Fibroblast of the aortic adventitia (primary cell): ENCODE results near the gene ABHD4. TPM values are rescaled to one million over a fixed set of nuclear protein-coding genes. Genes with fewer than 3 reads are reported as not detected.
"Not testable (repeated sequence)": the region's sequence is repeated elsewhere in the genome, so short reads cannot be mapped to it uniquely, and the experiment has no call there.

ENCODE experiments used
- DNase-seq: peaks from one replicate; pipeline ENCODE4 v3.0.0-alpha.2; 2010; ENCODE audit warnings: low read depth
- H3K4me3 ChIP-seq: 2 replicates; pipeline ENCODE4 v1.5.1; 2011; ENCODE audit warnings: low read depth, mild to moderate bottlenecking, control low read depth, low read length, moderate library complexity
- CTCF ChIP-seq: IDR thresholded peaks from 2 replicates; pipeline ENCODE4 v1.5.1; 2011; ENCODE audit warnings: mild to moderate bottlenecking, low read length, control low read depth, inconsistent platforms; ENCODE audit not compliant: insufficient read depth
- total RNA-seq: library from RNA; depleted of rRNA; stranded (reverse); fragments of >200 nt; gene quantifications from 2 replicates; pipeline ENCODE4 v1.2.3, GENCODE V29; 2012; ENCODE audit warnings: low replicate concordance

Gene ABHD4
- total RNA-seq, 1 donor, result 24.3 TPM

DNA sequence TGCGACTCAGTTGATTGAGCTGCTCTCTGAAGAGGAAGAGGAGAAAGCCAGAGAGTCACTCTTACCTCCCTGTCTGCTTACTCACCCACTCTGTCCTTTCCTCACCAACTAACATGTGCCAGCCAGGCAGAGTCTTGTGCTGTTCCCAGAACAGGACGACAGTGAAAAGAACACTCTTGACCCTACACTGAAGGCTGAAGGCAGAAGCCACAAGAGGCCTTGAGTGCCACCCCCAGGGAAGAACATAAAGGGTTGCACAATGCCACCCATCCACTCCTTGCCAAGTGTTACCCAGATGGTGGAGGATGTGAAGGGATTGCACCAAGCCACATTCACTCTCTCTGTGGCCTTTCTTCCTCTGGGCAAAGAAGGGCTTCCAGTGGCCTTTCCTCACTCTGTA is 12.8 kb downstream of the ABHD4 start:
- no peak for TF ChIP-seq CTCF
- DNase-seq, result no peak

DNA sequence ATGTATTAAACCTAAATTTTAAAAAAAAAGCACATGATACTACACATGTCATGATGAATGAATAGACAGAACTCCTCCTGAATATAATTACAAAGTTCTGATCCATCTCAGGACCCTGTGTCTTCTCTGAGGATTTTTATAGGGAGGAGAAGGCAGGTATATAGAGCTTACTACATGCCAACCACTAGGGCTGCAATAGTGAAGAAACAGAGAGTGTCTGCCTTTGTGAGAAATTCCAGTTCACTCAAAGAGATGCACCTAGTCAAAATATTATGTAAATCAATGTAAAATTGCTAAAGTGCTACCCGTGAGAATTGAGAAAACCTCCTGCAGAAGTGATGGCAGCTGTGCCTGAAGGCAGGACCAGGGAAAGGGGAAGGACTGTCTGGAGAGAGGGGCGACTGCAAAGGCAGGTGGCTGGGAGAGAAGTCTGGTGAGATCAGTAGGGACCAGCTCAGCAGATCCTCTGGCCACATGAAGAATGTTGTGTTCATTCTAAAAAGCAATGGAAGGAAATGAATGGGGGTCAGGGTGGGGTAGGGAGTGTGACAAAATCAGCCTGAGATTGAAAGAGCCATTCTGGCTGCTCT is 15.1 kb downstream of the ABHD4 start:
- peak; percentile 25 for DNase-seq
- TF ChIP-seq CTCF, result peak; percentile 38
- no peak overlapping the region for H3K4me3 ChIP-seq

More for the DNA sequence above, 12.8 kb downstream of the ABHD4 start:
- no peak overlapping the region for H3K4me3 ChIP-seq

- TF ChIP-seq CTCF, result no peak
- no peak for DNase-seq
- no peak overlapping the region for H3K4me3 ChIP-seq
These were observed 15.7 kb downstream of the ABHD4 start for GRCh38 chr14:22613736-22614239.

DNA sequence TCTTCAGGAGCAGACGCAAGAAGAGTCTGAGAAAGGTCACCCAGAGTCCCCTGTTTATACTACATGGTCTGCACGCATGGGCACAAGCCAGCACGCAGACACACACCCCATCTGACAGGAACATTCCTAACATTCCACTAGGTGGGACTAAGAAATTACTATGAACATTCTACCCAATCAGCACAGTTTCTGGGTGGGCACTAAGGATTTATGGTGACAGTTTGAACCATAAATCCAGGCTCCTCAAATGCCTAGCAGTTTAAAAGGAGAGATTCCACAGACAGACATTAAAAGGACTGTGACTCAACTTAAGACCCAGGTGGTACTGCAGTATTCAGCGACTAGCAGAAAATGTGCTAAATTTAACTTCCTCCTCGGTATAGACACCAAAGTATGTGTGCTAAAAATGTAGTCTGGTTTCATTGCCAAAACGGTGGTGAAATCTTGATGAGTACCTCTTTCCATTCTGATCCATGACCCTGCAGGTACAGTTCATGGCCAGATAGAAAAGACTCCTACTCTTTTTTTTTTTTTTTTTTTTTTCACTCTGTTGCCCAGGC is 16.2 kb downstream of the ABHD4 start:
- peak; percentile 94 for DNase-seq
- no peak for TF ChIP-seq CTCF

DNA sequence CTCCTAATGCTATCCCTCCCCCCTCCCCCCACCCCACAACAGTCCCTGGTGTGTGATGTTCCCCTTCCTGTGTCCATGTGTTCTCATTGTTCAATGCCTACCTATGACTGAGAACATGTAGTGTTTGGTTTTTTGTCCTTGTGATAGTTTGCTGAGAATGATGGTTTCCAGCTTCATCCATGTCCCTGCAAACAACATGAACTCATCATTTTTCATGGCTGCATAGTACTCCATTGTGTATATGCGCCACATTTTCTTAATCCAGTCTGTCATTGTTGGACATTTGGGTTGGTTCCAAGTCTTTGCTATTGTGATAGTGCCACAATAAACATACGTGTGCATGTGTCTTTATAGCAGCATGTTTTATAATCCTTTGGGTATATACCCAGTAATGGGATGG is 17.7 kb downstream of the ABHD4 start:
- H3K4me3 ChIP-seq, DNase-seq: not testable (repeated sequence)

More for the DNA sequence above, 16.2 kb downstream of the ABHD4 start:
- no peak overlapping the region for H3K4me3 ChIP-seq

GRCh38 chr14:22622255-22622654 is 24.2 kb downstream of the ABHD4 start:
- H3K4me3 ChIP-seq, result no peak overlapping the region
- TF ChIP-seq CTCF, result no peak
- DNase-seq, result peak; percentile 41

- no peak for TF ChIP-seq CTCF
- no peak overlapping the region for H3K4me3 ChIP-seq
- no peak for DNase-seq
These were observed 24.9 kb downstream of the ABHD4 start for GRCh38 chr14:22623047-22623446.
